ENCODE data around the gene SPG11. TPM values are rescaled to one million over a fixed set of nuclear protein-coding genes. Genes with fewer than 3 reads are reported as not detected.
A peak's percentile ranks its signal among the peaks of the same experiment; 100 is the strongest.
"Not testable (repeated sequence)": the region's sequence is repeated elsewhere in the genome, so short reads cannot be mapped to it uniquely, and the experiment has no call there.

SPG11 gene
- total and polyA plus RNA-seq, 9 of the 15 experiments (the other 6 are each of a cell fraction or from before 2014, with no cell fraction given): 23.3 to 71.2 (median 45.6) TPM

DNA sequence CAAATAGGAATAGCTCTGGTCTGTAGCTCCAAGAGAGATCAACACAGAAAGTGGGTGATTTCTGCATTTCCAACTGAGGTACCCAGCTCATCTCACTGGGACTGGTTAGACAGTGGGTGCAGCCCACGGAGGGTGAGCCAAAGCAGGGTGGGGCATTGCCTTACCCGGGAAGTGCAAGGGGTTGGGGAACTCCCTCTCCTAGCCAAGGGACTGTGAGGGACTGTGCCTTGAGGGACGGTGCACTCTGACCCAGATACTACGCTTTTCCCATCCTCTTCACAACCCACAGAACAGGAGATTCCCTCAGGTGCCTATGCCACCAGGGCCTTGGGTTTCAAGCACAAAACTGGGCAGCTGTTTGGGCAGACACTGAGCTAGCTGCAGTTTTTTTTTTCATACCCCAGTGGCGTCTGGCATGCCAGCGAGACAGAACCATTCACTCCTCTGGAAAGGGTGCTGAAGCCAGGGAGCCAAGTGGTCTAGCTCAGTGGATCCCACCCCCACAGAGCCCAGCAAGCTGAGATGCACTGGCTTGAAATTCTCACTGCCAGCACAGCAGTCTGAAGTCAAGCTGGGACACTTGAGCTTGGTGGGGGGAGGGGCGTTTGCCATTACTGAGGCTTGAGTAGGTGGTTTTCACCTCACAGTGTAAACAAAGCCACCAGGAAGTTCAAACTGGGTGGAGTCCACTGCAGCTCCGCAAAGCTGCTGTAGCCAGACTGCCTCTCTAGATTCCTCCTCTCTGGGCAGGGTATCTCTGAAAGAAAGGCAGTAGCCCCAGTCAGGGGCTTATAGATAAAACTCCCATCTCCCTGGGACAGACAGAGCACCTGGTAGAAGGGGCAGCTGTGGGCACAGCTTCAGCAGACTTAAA lies 19.6 kb upstream of the SPG11 start (continued):
- TF ChIP-seq ETV5 (CRISPR knock-in tag; IDR thresholded peaks at IDR 0.05; ENCODE audit: low read depth) (peak; percentile 20; the same call in 1 of the 2 replicates), CREM (IDR thresholded peaks at IDR 0.05; ENCODE audit: low read depth) (peak; percentile 67), ZKSCAN1 (IDR thresholded peaks at IDR 0.05; ENCODE audit: low read depth, low read length) (0 out of 2 replicates have a peak, but pooled peaks have one; percentile 37), TEAD1 (CRISPR knock-in tag; IDR thresholded peaks at IDR 0.05) (peak in 1 of 2 experiments; percentile 56; a peak in 1 of 4 replicates), FOXM1 (IDR thresholded peaks at IDR 0.05; ENCODE audit: low read depth) (peak; percentile 55; the same call in 1 of the 2 replicates), LEF1 (IDR thresholded peaks at IDR 0.05) (peak; percentile 98), ATF1 (tag; IDR thresholded peaks at IDR 0.05) (peak; percentile 40; the same call in 1 of the 2 replicates), NRF1 (conservative IDR thresholded peaks at IDR 0.05 in 1 of 2, IDR thresholded peaks at IDR 0.05 in 1 of 2) (0 out of 4 replicates have a peak, but pooled peaks have one; percentile 9 to 19), CTBP1 (IDR thresholded peaks at IDR 0.05; ENCODE audit: borderline replicate concordance) (peak; percentile 70; the same call in 1 of the 2 replicates), POLR2H (tag; IDR thresholded peaks at IDR 0.05; ENCODE audit: low read depth) (peak; percentile 31; the same call in 1 of the 2 replicates), PML (IDR thresholded peaks at IDR 0.05; ENCODE audit: low read length) (0 out of 2 replicates have a peak, but pooled peaks have one; percentile 27)
- not testable (repeated sequence) for TF ChIP-seq FOXM1 (CRISPR knock-in tag; IDR thresholded peaks at IDR 0.05; ENCODE audit: low read depth); ATF1 (CRISPR knock-in tag; IDR thresholded peaks at IDR 0.05)

All from K562 (cell line).